Liver (tissue), 9 donors: ENCODE results near the gene ADARB1. TPM values are rescaled to one million over a fixed set of nuclear protein-coding genes. Genes with fewer than 3 reads are reported as not detected.

Experiments used
- DNase-seq: peaks from one replicate; pipeline ENCODE4 v3.0.0-alpha.2; 2017; ENCODE audit warnings: low spot score
- H3K27ac ChIP-seq, 2 donors: one replicate each; pipeline ENCODE4 v1.7.0; 2013; ENCODE audit warnings: inconsistent platforms in 2 of 2, low read length in 2 of 2, control low read depth in 1 of 2, low read depth in 1 of 2, mild to moderate bottlenecking in 1 of 2
- H3K27me3 ChIP-seq, 4 donors: one replicate each; pipeline versions ENCODE4 v1.6.1 to v1.7.0; 2013; ENCODE audit warnings: low read length in 3 of 4, inconsistent platforms in 1 of 4, mild to moderate bottlenecking in 1 of 4, moderate library complexity in 1 of 4; ENCODE audit not compliant: control insufficient read depth in 4 of 4, insufficient read depth in 4 of 4
- H3K36me3 ChIP-seq, 4 donors: one replicate each; pipeline versions ENCODE4 v1.6.1 to v1.7.0; 2013; ENCODE audit warnings: low read length in 3 of 4, mild to moderate bottlenecking in 3 of 4, low read depth in 1 of 4, moderate library complexity in 1 of 4; ENCODE audit not compliant: control insufficient read depth in 4 of 4, insufficient read depth in 3 of 4
- H3K4me1 ChIP-seq, 4 donors: one replicate each; pipeline versions ENCODE4 v1.6.1 to v1.7.0; 2013; ENCODE audit warnings: low read length in 3 of 4, mild to moderate bottlenecking in 3 of 4, moderate library complexity in 1 of 4; ENCODE audit not compliant: control insufficient read depth in 4 of 4, insufficient read depth in 4 of 4
- H3K4me3 ChIP-seq, 3 donors: one replicate each; pipeline versions ENCODE4 v1.6.1 to v1.7.0; 2013; ENCODE audit warnings: low read length in 3 of 3, control low read depth in 1 of 3, low read depth in 1 of 3, mild to moderate bottlenecking in 1 of 3
- H3K9ac ChIP-seq, 2 donors: one replicate each; pipeline ENCODE4 v1.7.0; 2013; ENCODE audit warnings: low read length in 2 of 2, mild to moderate bottlenecking in 2 of 2, moderate library complexity in 2 of 2, control low read depth in 1 of 2, low read depth in 1 of 2
- H3K9me3 ChIP-seq, 4 donors: one replicate each; pipeline versions ENCODE4 v1.6.1 to v1.7.0; 2013; ENCODE audit warnings: low read length in 3 of 4; ENCODE audit not compliant: control insufficient read depth in 4 of 4
- EGR1 ChIP-seq, 2 donors: IDR thresholded peaks; 2 replicates each; pipeline ENCODE4 v1.6.1; 2016 to 2018; ENCODE audit warnings: antibody characterized with exemption in 2 of 2, low read depth in 2 of 2
- FOXA1 ChIP-seq: IDR thresholded peaks from 2 replicates; pipeline ENCODE4 v1.6.1; 2016; ENCODE audit warnings: antibody characterized with exemption
- FOXA2 ChIP-seq: IDR thresholded peaks from 2 replicates; pipeline ENCODE4 v1.6.1; 2016; ENCODE audit warnings: antibody characterized with exemption
- HNF4A ChIP-seq, 2 donors: conservative IDR thresholded peaks; 2 replicates each; pipeline ENCODE4 v1.6.1; 2016; ENCODE audit warnings: antibody characterized with exemption in 2 of 2, mild to moderate bottlenecking in 2 of 2
- HNF4G ChIP-seq: IDR thresholded peaks from 2 replicates; pipeline ENCODE4 v1.6.1; 2016; ENCODE audit warnings: antibody characterized with exemption
- JUND ChIP-seq, 2 donors: IDR thresholded peaks; 2 replicates each; pipeline ENCODE4 v1.6.1; 2016; ENCODE audit warnings: antibody characterized with exemption in 2 of 2
- NR2F2 ChIP-seq: IDR thresholded peaks from 2 replicates; pipeline ENCODE4 v1.6.1; 2016; ENCODE audit warnings: antibody characterized with exemption
- RAD21 ChIP-seq, 2 donors: IDR thresholded peaks; 2 replicates each; pipeline ENCODE4 v1.6.1; 2016; ENCODE audit warnings: antibody characterized with exemption in 2 of 2, mild to moderate bottlenecking in 2 of 2
- RXRA ChIP-seq, 2 donors: IDR thresholded peaks; 2 replicates each; pipeline ENCODE4 v1.6.1; 2017 to 2018; ENCODE audit warnings: antibody characterized with exemption in 2 of 2, mild to moderate bottlenecking in 1 of 2
- SP1 ChIP-seq: IDR thresholded peaks from 2 replicates; pipeline ENCODE4 v1.6.1; 2018; ENCODE audit warnings: antibody characterized with exemption, mild to moderate bottlenecking
- TAF1 ChIP-seq: conservative IDR thresholded peaks from 2 replicates; pipeline ENCODE4 v1.6.1; 2016; ENCODE audit warnings: antibody characterized with exemption, mild to moderate bottlenecking
- YY1 ChIP-seq: IDR thresholded peaks from 2 replicates; pipeline ENCODE4 v1.6.1; 2016; ENCODE audit warnings: antibody characterized with exemption, mild to moderate bottlenecking
- WGBS: extraction: QIAGEN DNeasy Blood & Tissue Kit; methylation state at CpG from one replicate; pipeline ENCODE4 v1.1.7; 2013; 5-methylcytosine and 5-hydroxymethylcytosine counted together
- polyA plus RNA-seq, 2 donors: library from polyadenylated mRNA; stranded (reverse) in 1 of 2; unstranded in 1 of 2; fragments of 200-250 nt in 1 of 2; fragments of >200 nt in 1 of 2; fragmentation: Nextera tagmentation in 1 of 2; extraction: Ambion mirVana in 1 of 2; gene quantifications; one replicate each; pipeline versions ENCODE4 v1.2.1 to v1.2.3, GENCODE V29; 2013 to 2015
- total RNA-seq, 2 donors: library from RNA; depleted of rRNA; stranded (reverse); fragments of >200 nt; gene quantifications; one replicate each; pipeline ENCODE4 v1.2.3, GENCODE V29; 2014
- TF ChIP-seq, protein P1 (sequence below): IDR thresholded peaks from 2 replicates; pipeline ENCODE4 v1.6.1; 2016; ENCODE audit warnings: antibody characterized with exemption
- TF ChIP-seq, protein P2 (sequence below): IDR thresholded peaks from 2 replicates; pipeline ENCODE4 v1.6.1; 2016; ENCODE audit warnings: antibody characterized with exemption, mild to moderate bottlenecking
- TF ChIP-seq, protein P3 (sequence below): IDR thresholded peaks from 2 replicates; pipeline ENCODE4 v1.6.1; 2016; ENCODE audit warnings: antibody characterized with exemption
- TF ChIP-seq, protein P4 (sequence below): IDR thresholded peaks from 2 replicates; pipeline ENCODE4 v1.6.1; 2016; ENCODE audit warnings: antibody characterized with exemption
- TF ChIP-seq, protein P5 (sequence below): fragments of 150-350 bp; IDR thresholded peaks from 2 replicates; pipeline ENCODE4 v1.5.1; 2017; ENCODE audit warnings: improper control_type of control experiment, low read depth, low read length; ENCODE audit not compliant: missing input control
- donor health status: healthy.
- donor health status: healthy.
- donor health status: healthy.
- donor health status: healthy.
- donor health status: healthy.

Gene ADARB1
- total and polyA plus RNA-seq, 4 donors: 1.6 to 7.8 (median 2.9) TPM

DNA sequence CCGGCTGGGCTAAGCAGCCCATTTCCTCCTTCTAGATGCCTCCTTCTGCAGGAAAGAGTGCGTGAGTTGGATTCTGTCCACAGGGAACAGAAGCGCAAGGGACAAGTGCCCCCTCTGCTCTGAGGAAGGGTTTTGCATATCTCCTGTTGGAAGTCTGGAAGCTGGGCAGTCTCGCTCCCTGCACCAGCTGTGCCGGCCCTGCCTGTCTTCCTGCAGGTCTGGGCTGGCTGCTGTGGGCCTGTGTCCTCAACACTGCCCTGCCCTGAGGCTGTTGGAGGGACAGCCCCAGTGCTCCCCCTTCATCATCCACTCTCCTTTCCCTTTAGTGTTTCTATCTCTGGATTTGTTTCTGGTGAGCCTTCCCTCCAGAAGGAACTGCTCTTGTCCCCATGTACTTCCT is 21.8 kb downstream of the ADARB1 start:
- H3K27me3 ChIP-seq: no peaks in the 10 kb centered on the region
- 82% methylated on average over 5 of the region's 5 CpGs for WGBS
- TF ChIP-seq JUND (IDR thresholded peaks at IDR 0.05): no peak
- no peak for TF ChIP-seq FOXA1
- TF ChIP-seq, protein P1, sequence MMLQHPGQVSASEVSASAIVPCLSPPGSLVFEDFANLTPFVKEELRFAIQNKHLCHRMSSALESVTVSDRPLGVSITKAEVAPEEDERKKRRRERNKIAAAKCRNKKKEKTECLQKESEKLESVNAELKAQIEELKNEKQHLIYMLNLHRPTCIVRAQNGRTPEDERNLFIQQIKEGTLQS: no peak
- no peak for TF ChIP-seq FOXA2
- no peak for TF ChIP-seq EGR1 (IDR thresholded peaks at IDR 0.05; ENCODE audit: low read depth in 2 of 2)
- TF ChIP-seq, protein P2, sequence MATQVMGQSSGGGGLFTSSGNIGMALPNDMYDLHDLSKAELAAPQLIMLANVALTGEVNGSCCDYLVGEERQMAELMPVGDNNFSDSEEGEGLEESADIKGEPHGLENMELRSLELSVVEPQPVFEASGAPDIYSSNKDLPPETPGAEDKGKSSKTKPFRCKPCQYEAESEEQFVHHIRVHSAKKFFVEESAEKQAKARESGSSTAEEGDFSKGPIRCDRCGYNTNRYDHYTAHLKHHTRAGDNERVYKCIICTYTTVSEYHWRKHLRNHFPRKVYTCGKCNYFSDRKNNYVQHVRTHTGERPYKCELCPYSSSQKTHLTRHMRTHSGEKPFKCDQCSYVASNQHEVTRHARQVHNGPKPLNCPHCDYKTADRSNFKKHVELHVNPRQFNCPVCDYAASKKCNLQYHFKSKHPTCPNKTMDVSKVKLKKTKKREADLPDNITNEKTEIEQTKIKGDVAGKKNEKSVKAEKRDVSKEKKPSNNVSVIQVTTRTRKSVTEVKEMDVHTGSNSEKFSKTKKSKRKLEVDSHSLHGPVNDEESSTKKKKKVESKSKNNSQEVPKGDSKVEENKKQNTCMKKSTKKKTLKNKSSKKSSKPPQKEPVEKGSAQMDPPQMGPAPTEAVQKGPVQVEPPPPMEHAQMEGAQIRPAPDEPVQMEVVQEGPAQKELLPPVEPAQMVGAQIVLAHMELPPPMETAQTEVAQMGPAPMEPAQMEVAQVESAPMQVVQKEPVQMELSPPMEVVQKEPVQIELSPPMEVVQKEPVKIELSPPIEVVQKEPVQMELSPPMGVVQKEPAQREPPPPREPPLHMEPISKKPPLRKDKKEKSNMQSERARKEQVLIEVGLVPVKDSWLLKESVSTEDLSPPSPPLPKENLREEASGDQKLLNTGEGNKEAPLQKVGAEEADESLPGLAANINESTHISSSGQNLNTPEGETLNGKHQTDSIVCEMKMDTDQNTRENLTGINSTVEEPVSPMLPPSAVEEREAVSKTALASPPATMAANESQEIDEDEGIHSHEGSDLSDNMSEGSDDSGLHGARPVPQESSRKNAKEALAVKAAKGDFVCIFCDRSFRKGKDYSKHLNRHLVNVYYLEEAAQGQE: no peak
- no peak for TF ChIP-seq RAD21 (IDR thresholded peaks at IDR 0.05)
- TF ChIP-seq SP1: no peak
- TF ChIP-seq YY1: no peak
- TF ChIP-seq, protein P3, sequence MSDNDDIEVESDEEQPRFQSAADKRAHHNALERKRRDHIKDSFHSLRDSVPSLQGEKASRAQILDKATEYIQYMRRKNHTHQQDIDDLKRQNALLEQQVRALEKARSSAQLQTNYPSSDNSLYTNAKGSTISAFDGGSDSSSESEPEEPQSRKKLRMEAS: no peak
- TF ChIP-seq, protein P4, sequence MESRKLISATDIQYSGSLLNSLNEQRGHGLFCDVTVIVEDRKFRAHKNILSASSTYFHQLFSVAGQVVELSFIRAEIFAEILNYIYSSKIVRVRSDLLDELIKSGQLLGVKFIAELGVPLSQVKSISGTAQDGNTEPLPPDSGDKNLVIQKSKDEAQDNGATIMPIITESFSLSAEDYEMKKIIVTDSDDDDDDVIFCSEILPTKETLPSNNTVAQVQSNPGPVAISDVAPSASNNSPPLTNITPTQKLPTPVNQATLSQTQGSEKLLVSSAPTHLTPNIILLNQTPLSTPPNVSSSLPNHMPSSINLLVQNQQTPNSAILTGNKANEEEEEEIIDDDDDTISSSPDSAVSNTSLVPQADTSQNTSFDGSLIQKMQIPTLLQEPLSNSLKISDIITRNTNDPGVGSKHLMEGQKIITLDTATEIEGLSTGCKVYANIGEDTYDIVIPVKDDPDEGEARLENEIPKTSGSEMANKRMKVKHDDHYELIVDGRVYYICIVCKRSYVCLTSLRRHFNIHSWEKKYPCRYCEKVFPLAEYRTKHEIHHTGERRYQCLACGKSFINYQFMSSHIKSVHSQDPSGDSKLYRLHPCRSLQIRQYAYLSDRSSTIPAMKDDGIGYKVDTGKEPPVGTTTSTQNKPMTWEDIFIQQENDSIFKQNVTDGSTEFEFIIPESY: no peak
- H3K9me3 ChIP-seq: no peaks in the 10 kb centered on the region
- DNase-seq: no peak
- H3K4me3 ChIP-seq: no peak overlapping the region
- no peak overlapping the region for H3K9ac ChIP-seq
- H3K27ac ChIP-seq: no peak overlapping the region
- no peaks in the 10 kb centered on the region for H3K36me3 ChIP-seq
- H3K4me1 ChIP-seq: no peaks in the 10 kb centered on the region

DNA sequence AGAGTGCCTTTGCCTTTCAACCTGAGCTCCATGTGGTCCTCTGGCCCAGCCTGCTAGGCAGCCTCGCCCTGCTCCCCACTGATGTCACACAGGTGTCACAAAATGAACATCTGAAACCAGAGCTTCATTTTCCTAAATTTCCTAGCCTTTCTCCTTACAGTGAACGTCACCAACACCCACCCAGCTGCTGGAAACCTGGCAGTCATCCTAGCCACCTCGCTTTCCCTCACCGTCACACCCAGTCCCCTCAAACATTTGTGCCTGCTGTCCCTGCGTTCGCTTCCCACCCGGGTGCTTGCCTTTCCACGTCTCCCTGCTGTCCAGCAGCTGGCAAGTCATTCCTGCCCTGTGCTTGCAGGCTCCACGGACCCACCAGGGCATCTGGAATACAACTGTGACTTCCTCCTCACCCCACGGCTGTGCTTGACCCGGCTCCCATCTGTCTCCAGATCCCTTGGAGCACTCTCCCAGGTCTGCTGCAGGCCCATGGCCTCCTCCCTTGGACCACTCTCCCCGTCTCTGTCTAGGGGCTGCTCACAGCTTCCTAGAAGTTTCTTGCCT is 23.5 kb downstream of the ADARB1 start:
- 93% methylated on average over 12 of the region's 12 CpGs for WGBS
- no peak overlapping the region for H3K27ac ChIP-seq
- H3K4me1 ChIP-seq: peaks cover 0 to 7% (median 4%) of the 10 kb centered on the region in 4 donors
- no peak for DNase-seq
- no peaks in the 10 kb centered on the region for H3K27me3 ChIP-seq
- H3K9me3 ChIP-seq: no peaks in the 10 kb centered on the region
- no peak overlapping the region for H3K4me3 ChIP-seq
- H3K36me3 ChIP-seq: no peaks in the 10 kb centered on the region
- H3K9ac ChIP-seq: no peak overlapping the region
- TF ChIP-seq, protein P3: no peak
- TF ChIP-seq YY1: no peak
- TF ChIP-seq HNF4G: no peak
- TF ChIP-seq RXRA (IDR thresholded peaks at IDR 0.05): no peak
- no peak for TF ChIP-seq JUND (IDR thresholded peaks at IDR 0.05)
- TF ChIP-seq NR2F2: no peak
- TF ChIP-seq, protein P1: no peak
- TF ChIP-seq SP1: no peak
- no peak for TF ChIP-seq EGR1 (IDR thresholded peaks at IDR 0.05; ENCODE audit: low read depth in 2 of 2)
- no peak for TF ChIP-seq TAF1
- no peak for TF ChIP-seq FOXA2
- TF ChIP-seq, protein P2: no peak
- TF ChIP-seq, protein P5, sequence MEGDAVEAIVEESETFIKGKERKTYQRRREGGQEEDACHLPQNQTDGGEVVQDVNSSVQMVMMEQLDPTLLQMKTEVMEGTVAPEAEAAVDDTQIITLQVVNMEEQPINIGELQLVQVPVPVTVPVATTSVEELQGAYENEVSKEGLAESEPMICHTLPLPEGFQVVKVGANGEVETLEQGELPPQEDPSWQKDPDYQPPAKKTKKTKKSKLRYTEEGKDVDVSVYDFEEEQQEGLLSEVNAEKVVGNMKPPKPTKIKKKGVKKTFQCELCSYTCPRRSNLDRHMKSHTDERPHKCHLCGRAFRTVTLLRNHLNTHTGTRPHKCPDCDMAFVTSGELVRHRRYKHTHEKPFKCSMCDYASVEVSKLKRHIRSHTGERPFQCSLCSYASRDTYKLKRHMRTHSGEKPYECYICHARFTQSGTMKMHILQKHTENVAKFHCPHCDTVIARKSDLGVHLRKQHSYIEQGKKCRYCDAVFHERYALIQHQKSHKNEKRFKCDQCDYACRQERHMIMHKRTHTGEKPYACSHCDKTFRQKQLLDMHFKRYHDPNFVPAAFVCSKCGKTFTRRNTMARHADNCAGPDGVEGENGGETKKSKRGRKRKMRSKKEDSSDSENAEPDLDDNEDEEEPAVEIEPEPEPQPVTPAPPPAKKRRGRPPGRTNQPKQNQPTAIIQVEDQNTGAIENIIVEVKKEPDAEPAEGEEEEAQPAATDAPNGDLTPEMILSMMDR: no peak
- TF ChIP-seq HNF4A (conservative IDR thresholded peaks at IDR 0.05): no peak
- TF ChIP-seq FOXA1: no peak
- no peak for TF ChIP-seq RAD21 (IDR thresholded peaks at IDR 0.05)
